H9 (cell line): ENCODE results near the gene SUPT5H. TPM values are rescaled to one million over a fixed set of nuclear protein-coding genes. Genes with fewer than 3 reads are reported as not detected.

Experiments used
- DNase-seq: peaks from one replicate; pipeline ENCODE4 v3.0.0-alpha.2; 2017
- H2AFZ ChIP-seq: one replicate; pipeline ENCODE4 v1.6.1; 2013; ENCODE audit warnings: mild to moderate bottlenecking, low read length, control low read depth, moderate library complexity
- H2AK5ac ChIP-seq: 2 replicates; pipeline ENCODE4 v1.6.1; 2013; ENCODE audit warnings: low read length, control low read depth, mixed read lengths; ENCODE audit not compliant: insufficient read length
- H2BK120ac ChIP-seq: one replicate; pipeline ENCODE4 v1.6.1; 2013; ENCODE audit warnings: low read depth, mild to moderate bottlenecking, low read length, control low read depth, inconsistent platforms; ENCODE audit not compliant: poor library complexity, severe bottlenecking
- H2BK12ac ChIP-seq: 2 replicates; pipeline ENCODE4 v1.6.1; 2013; ENCODE audit warnings: low read length, control low read depth, mixed read lengths, low read depth; ENCODE audit not compliant: insufficient read length
- H2BK15ac ChIP-seq: 2 replicates; pipeline ENCODE4 v1.6.1; 2013; ENCODE audit warnings: low read depth, low read length, control low read depth
- H2BK20ac ChIP-seq: one replicate; pipeline ENCODE4 v1.6.1; 2013; ENCODE audit warnings: low read depth, mild to moderate bottlenecking, low read length, control low read depth, inconsistent platforms; ENCODE audit not compliant: poor library complexity, severe bottlenecking
- H2BK5ac ChIP-seq: 2 replicates; pipeline ENCODE4 v1.6.1; 2013; ENCODE audit warnings: low read length, control low read depth, mixed read lengths; ENCODE audit not compliant: insufficient read length
- H3K14ac ChIP-seq: 2 replicates; pipeline ENCODE4 v1.6.1; 2013; ENCODE audit warnings: low read length, control low read depth; ENCODE audit not compliant: insufficient read depth
- H3K18ac ChIP-seq: 2 replicates; pipeline ENCODE4 v1.6.1; 2013; ENCODE audit warnings: low read depth, mild to moderate bottlenecking, mixed read lengths, low read length, control low read depth; ENCODE audit not compliant: insufficient read length
- H3K23ac ChIP-seq: 2 replicates; pipeline ENCODE4 v1.6.1; 2013; ENCODE audit warnings: low read length, control low read depth, mixed read lengths, low read depth; ENCODE audit not compliant: insufficient read length
- H3K23me2 ChIP-seq: 2 replicates; pipeline ENCODE4 v1.6.1; 2013; ENCODE audit warnings: low read depth, mild to moderate bottlenecking, mixed read lengths, low read length, control low read depth; ENCODE audit not compliant: insufficient read length, poor library complexity, severe bottlenecking
- H3K27ac ChIP-seq: 2 replicates; pipeline ENCODE4 v1.5.1; 2013; ENCODE audit warnings: low read length, control low read depth, mixed read lengths, low read depth; ENCODE audit not compliant: insufficient read length
- H3K27me3 ChIP-seq: 2 replicates; pipeline ENCODE4 v1.6.1; 2013; ENCODE audit warnings: low read length, control low read depth, inconsistent platforms; ENCODE audit not compliant: insufficient read depth
- H3K4ac ChIP-seq: 2 replicates; pipeline ENCODE4 v1.6.1; 2013; ENCODE audit warnings: low read depth, mild to moderate bottlenecking, control low read depth, inconsistent platforms, low read length, moderate library complexity
- H3K4me1 ChIP-seq: 2 replicates; pipeline ENCODE4 v1.6.1; 2013; ENCODE audit warnings: low read length, control low read depth, inconsistent platforms; ENCODE audit not compliant: insufficient read depth
- H3K4me2 ChIP-seq: 2 replicates; pipeline ENCODE4 v1.6.1; 2013; ENCODE audit warnings: low read length, control low read depth, mixed read lengths; ENCODE audit not compliant: insufficient read length, insufficient read depth
- H3K56ac ChIP-seq: 2 replicates; pipeline ENCODE4 v1.6.1; 2013; ENCODE audit warnings: low read depth, mild to moderate bottlenecking, mixed read lengths, low read length, control low read depth; ENCODE audit not compliant: insufficient read length
- H3K79me1 ChIP-seq: 2 replicates; pipeline ENCODE4 v1.6.1; 2013; ENCODE audit warnings: low read depth, mild to moderate bottlenecking, moderate library complexity, low read length, control low read depth, inconsistent platforms; ENCODE audit not compliant: insufficient read depth, poor library complexity, severe bottlenecking
- H3K79me2 ChIP-seq: 2 replicates; pipeline ENCODE4 v1.6.1; 2013; ENCODE audit warnings: low read length, control low read depth, inconsistent platforms; ENCODE audit not compliant: insufficient read depth
- H3K9ac ChIP-seq: 2 replicates; pipeline ENCODE4 v1.6.1; 2013; ENCODE audit warnings: low read length, control low read depth, mixed read lengths; ENCODE audit not compliant: insufficient read length; ENCODE audit errors: extremely low read depth
- H3K9me3 ChIP-seq: one replicate; pipeline ENCODE4 v1.6.1; 2013; ENCODE audit warnings: low read depth, low read length, inconsistent platforms; ENCODE audit not compliant: control insufficient read depth
- H3T11ph ChIP-seq: one replicate; pipeline ENCODE4 v1.6.1; 2013; ENCODE audit warnings: mild to moderate bottlenecking, low read length, control low read depth, inconsistent platforms
- H4K20me1 ChIP-seq: one replicate; pipeline ENCODE4 v1.6.1; 2013; ENCODE audit not compliant: control insufficient read depth, insufficient read length, insufficient read depth
- H4K5ac ChIP-seq: 2 replicates; pipeline ENCODE4 v1.6.1; 2013; ENCODE audit warnings: low read depth, mild to moderate bottlenecking, mixed read lengths, low read length, control low read depth; ENCODE audit not compliant: insufficient read length
- H4K8ac ChIP-seq: replicated peaks from 2 replicates; pipeline ENCODE4 v1.6.1; 2013; ENCODE audit warnings: low read length, control low read depth, mixed read lengths, low read depth; ENCODE audit not compliant: insufficient read length
- H4K91ac ChIP-seq: 2 replicates; pipeline ENCODE4 v1.6.1; 2013; ENCODE audit warnings: low read depth, mild to moderate bottlenecking, moderate library complexity, mixed read lengths, low read length, control low read depth; ENCODE audit not compliant: insufficient read length
- H3K27ac Mint-ChIP-seq, 3 experiments: 2 replicates in 2 of 3; 3 replicates in 1 of 3; pipeline ENCODE4 v1.8.0; 2020 to 2021; ENCODE audit warnings: mixed read lengths in 3 of 3, mild to moderate bottlenecking in 1 of 3, moderate library complexity in 1 of 3
- H3K27me3 Mint-ChIP-seq: 2 replicates; pipeline ENCODE4 v1.8.0; 2021; ENCODE audit warnings: low read depth, mild to moderate bottlenecking, moderate library complexity, mixed read lengths
- H3K36me3 Mint-ChIP-seq, 3 experiments: 2 replicates in 2 of 3; 3 replicates in 1 of 3; pipeline ENCODE4 v1.8.0; 2020 to 2021; ENCODE audit warnings: low read depth in 3 of 3, mixed read lengths in 3 of 3; ENCODE audit not compliant: insufficient read depth in 1 of 3
- H3K4me1 Mint-ChIP-seq, 2 experiments: 2 replicates each; pipeline ENCODE4 v1.8.0; 2020; ENCODE audit warnings: mixed read lengths in 2 of 2
- H3K4me3 Mint-ChIP-seq, 2 experiments: 2 replicates in 1 of 2; 3 replicates in 1 of 2; pipeline ENCODE4 v1.8.0; 2020 to 2021; ENCODE audit warnings: mild to moderate bottlenecking in 2 of 2, mixed read lengths in 2 of 2, moderate library complexity in 1 of 2
- H3K9me3 Mint-ChIP-seq, 2 experiments: 2 replicates in 1 of 2; 3 replicates in 1 of 2; pipeline ENCODE4 v1.8.0; 2020; ENCODE audit warnings: mild to moderate bottlenecking in 2 of 2, mixed read lengths in 2 of 2, moderate library complexity in 1 of 2
- WGBS: extraction: QIAGEN DNeasy Blood & Tissue Kit; methylation state at CpG from one replicate; pipeline ENCODE4 v1.1.7; 2013; ENCODE audit warnings: missing lambda C conversion rate, low lambda C conversion rate, mixed read lengths; ENCODE audit not compliant: insufficient read length; ENCODE audit errors: extremely low coverage; 5-methylcytosine and 5-hydroxymethylcytosine counted together
- total RNA-seq: library from RNA; stranded (reverse); gene quantifications from 2 replicates; pipeline ENCODE4 v1.2.1, GENCODE V29; 2021
- TF ChIP-seq, protein P1 (sequence below): fragments of 200-600 bp; sonication (generic); conservative IDR thresholded peaks from 3 replicates; pipeline ENCODE4 v1.8.0; 2021; ENCODE audit warnings: antibody characterized with exemption, mild to moderate bottlenecking

SUPT5H gene
- total RNA-seq, 1 experiment from 2014 or later = 145 TPM

DNA sequence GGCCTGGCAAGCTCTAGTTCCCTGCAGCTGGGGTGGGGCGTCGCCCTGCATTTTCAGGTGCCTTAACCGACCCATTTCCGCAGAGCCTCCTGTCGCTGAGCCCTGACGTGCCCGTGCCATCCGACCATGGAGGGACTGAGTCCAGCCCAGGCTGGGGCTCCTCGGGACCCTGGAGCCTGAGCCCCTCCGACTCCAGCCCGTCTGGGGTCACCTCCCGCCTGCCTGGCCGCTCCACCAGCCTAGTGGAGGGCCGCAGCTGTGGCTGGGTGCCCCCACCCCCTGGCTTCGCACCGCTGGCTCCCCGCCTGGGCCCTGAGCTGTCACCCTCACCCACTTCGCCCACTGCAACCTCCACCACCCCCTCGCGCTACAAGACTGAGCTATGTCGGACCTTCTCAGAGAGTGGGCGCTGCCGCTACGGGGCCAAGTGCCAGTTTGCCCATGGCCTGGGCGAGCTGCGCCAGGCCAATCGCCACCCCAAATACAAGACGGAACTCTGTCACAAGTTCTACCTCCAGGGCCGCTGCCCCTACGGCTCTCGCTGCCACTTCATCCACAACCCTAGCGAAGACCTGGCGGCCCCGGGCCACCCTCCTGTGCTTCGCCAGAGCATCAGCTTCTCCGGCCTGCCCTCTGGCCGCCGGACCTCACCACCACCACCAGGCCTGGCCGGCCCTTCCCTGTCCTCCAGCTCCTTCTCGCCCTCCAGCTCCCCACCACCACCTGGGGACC, 37.6 kb upstream of the SUPT5H start:
- Histone ChIP-seq H3K18ac (no peak overlapping the region), H4K91ac (no peak overlapping the region), H3T11ph (no peak overlapping the region), H2AFZ (no peak overlapping the region), H2BK120ac (no peak overlapping the region), H4K20me1 (peaks cover 2% of the 10 kb centered on the region), H3K23ac (no peak overlapping the region), H2AK5ac (no peak overlapping the region), H2BK15ac (no peak overlapping the region), H4K5ac (no peak overlapping the region), H3K27ac (no peak overlapping the region), H3K9ac (peak overlapping the region; percentile 28), H3K4ac (no peak overlapping the region), H3K14ac (peak overlapping the region; percentile 31; the same call in 1 of the 2 replicates), H4K8ac (no peak overlapping the region), H3K4me1 (peaks cover 6% of the 10 kb centered on the region; the same call in 1 of the 2 replicates), H3K56ac (no peak overlapping the region), H3K79me2 (peaks cover 3% of the 10 kb centered on the region; the same call in 1 of the 2 replicates), H2BK5ac (no peak overlapping the region), H2BK12ac (no peak overlapping the region), H2BK20ac (no peak overlapping the region), H3K27me3 (no peaks in the 10 kb centered on the region), H3K79me1 (no peaks in the 10 kb centered on the region), H3K23me2 (peaks cover 26% of the 10 kb centered on the region), H3K4me2 (peak overlapping the region; percentile 74), H3K9me3 (no peaks in the 10 kb centered on the region)
- peak overlapping the region; percentile 83 to 92 for H3K4me3 Mint-ChIP-seq
- H3K4me1 Mint-ChIP-seq = peaks cover 37 to 51% of the 10 kb centered on the region in 2 experiments
- H3K9me3 Mint-ChIP-seq = no peaks in the 10 kb centered on the region; a peak in 1 of 5 replicates
- no CpG with 5 or more reads among the region's 40 CpGs for WGBS
- H3K27me3 Mint-ChIP-seq = peaks cover 1% of the 10 kb centered on the region; the same call in 1 of the 2 replicates
- H3K27ac Mint-ChIP-seq = peak overlapping the region in 2 of 3 experiments; percentile 51 to 81; a peak in 4 of 7 replicates
- no peak for DNase-seq
- TF ChIP-seq, protein P1, sequence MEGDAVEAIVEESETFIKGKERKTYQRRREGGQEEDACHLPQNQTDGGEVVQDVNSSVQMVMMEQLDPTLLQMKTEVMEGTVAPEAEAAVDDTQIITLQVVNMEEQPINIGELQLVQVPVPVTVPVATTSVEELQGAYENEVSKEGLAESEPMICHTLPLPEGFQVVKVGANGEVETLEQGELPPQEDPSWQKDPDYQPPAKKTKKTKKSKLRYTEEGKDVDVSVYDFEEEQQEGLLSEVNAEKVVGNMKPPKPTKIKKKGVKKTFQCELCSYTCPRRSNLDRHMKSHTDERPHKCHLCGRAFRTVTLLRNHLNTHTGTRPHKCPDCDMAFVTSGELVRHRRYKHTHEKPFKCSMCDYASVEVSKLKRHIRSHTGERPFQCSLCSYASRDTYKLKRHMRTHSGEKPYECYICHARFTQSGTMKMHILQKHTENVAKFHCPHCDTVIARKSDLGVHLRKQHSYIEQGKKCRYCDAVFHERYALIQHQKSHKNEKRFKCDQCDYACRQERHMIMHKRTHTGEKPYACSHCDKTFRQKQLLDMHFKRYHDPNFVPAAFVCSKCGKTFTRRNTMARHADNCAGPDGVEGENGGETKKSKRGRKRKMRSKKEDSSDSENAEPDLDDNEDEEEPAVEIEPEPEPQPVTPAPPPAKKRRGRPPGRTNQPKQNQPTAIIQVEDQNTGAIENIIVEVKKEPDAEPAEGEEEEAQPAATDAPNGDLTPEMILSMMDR = no peak
- H3K36me3 Mint-ChIP-seq = peaks cover 8 to 13% (median 11%) of the 10 kb centered on the region in 3 experiments
